ENCODE data around the gene ARCN1.
A peak's percentile ranks its signal among the peaks of the same experiment; 100 is the strongest.

Gene ARCN1

DNA sequence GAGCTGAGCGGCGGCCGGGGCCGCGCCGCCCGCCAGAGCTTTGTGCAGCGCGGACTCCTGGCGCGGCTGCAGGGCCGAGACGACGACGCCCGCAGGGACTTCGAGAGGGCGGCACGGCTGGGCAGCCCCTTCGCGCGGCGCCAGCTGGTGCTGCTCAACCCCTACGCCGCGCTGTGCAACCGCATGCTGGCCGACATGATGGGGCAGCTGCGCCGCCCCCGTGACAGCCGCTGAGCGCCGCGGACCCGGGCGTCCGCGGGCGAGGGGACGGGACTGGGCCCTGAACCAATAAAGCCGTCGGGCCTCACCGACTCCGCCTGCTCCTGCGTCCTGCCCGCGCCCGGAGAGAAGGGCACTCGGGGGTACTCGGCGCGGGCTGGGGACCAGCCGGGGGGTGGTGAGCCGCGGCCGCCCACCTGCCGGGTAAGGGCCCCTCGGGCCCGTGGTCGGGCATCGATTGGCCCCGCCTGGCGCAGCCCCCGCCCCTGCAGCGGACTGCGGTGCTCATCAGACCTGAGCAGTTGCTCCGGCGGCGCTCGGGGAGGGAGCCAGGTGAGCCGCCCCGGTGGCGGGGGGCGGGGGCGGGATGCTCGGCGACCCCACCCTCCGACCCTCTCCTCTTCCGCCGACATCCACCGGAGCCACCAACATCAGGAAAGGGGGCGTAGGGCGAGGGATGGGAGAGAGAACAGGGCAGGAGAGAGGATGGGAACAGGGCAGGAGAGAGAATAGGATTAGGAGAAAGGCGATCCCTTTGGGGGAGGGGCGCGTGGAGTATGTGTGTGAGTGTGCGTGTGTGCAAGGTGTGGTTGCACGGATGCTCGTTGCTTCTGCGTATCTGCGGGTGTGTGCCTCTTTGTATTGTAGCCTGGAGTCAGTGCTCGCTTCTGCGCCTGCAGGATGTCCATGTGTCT is 41.3 kb upstream of the ARCN1 start, which contains the start of gene TMEM25:
TSS of gene TMEM25 (plus strand) at position 510 of the 914 bp plus-strand sequence. CDS start 610 bp downstream, outside the sequence.
- Histone ChIP-seq H3K27ac (peak within 1 kb of the TSS; percentile 63), H3K9me3 (ENCODE audit: control insufficient read depth, low read length) (no peaks in the 10 kb centered on the region), H3K4me2 (ENCODE audit: low read length) (peak within 1 kb of the TSS; percentile 66), H3K4me1 (peaks cover 9% of the 10 kb centered on the region), H3K4me3 (ENCODE audit: low read depth, low read length) (peak within 1 kb of the TSS; percentile 65), H3K36me3 (ENCODE audit: control insufficient read depth, insufficient read depth, low read length) (no peaks in the 10 kb centered on the region), H3K9ac (no peak within 1 kb of the TSS), H3K27me3 (ENCODE audit: control insufficient read depth, insufficient read depth, low read length) (no peaks in the 10 kb centered on the region), H3K79me2 (no peaks in the 10 kb centered on the region), H2AFZ (peak within 1 kb of the TSS; percentile 81)
- TF ChIP-seq, protein P1, sequence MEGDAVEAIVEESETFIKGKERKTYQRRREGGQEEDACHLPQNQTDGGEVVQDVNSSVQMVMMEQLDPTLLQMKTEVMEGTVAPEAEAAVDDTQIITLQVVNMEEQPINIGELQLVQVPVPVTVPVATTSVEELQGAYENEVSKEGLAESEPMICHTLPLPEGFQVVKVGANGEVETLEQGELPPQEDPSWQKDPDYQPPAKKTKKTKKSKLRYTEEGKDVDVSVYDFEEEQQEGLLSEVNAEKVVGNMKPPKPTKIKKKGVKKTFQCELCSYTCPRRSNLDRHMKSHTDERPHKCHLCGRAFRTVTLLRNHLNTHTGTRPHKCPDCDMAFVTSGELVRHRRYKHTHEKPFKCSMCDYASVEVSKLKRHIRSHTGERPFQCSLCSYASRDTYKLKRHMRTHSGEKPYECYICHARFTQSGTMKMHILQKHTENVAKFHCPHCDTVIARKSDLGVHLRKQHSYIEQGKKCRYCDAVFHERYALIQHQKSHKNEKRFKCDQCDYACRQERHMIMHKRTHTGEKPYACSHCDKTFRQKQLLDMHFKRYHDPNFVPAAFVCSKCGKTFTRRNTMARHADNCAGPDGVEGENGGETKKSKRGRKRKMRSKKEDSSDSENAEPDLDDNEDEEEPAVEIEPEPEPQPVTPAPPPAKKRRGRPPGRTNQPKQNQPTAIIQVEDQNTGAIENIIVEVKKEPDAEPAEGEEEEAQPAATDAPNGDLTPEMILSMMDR (IDR thresholded peaks at IDR 0.05) = no peak

GRCh38 chr11:118531597-118532084 is 40.6 kb upstream of the ARCN1 start:
- TF ChIP-seq, protein P1 (IDR thresholded peaks at IDR 0.05) = no peak
- H3K4me3 ChIP-seq (ENCODE audit: low read depth, low read length) = peak overlapping the region; percentile 65
- H3K79me2 ChIP-seq = no peaks in the 10 kb centered on the region
- H3K4me1 ChIP-seq = peaks cover 9% of the 10 kb centered on the region
- peak overlapping the region; percentile 63 for H3K27ac ChIP-seq
- H3K9ac ChIP-seq = no peak overlapping the region
- H3K9me3 ChIP-seq (ENCODE audit: control insufficient read depth, low read length) = no peaks in the 10 kb centered on the region
- H3K36me3 ChIP-seq (ENCODE audit: control insufficient read depth, insufficient read depth, low read length) = no peaks in the 10 kb centered on the region
- no peaks in the 10 kb centered on the region for H3K27me3 ChIP-seq (ENCODE audit: control insufficient read depth, insufficient read depth, low read length)
- peak overlapping the region; percentile 66 for H3K4me2 ChIP-seq (ENCODE audit: low read length)
- H2AFZ ChIP-seq = peak overlapping the region; percentile 81

- no peaks in the 10 kb centered on the region for H3K27me3 ChIP-seq (ENCODE audit: control insufficient read depth, insufficient read depth, low read length)
- H3K27ac ChIP-seq = peak overlapping the region; percentile 63
- H3K9me3 ChIP-seq (ENCODE audit: control insufficient read depth, low read length) = no peaks in the 10 kb centered on the region
- no peak overlapping the region for H2AFZ ChIP-seq
- H3K4me2 ChIP-seq (ENCODE audit: low read length) = peak overlapping the region; percentile 66
- H3K36me3 ChIP-seq (ENCODE audit: control insufficient read depth, insufficient read depth, low read length) = no peaks in the 10 kb centered on the region
- H3K9ac ChIP-seq = no peak overlapping the region
- TF ChIP-seq, protein P1 (IDR thresholded peaks at IDR 0.05) = no peak
- no peak overlapping the region for H3K4me3 ChIP-seq (ENCODE audit: low read depth, low read length)
- H3K4me1 ChIP-seq = peaks cover 7% of the 10 kb centered on the region
- no peaks in the 10 kb centered on the region for H3K79me2 ChIP-seq
Observed at GRCh38 chr11:118532091-118532490, 40.1 kb upstream of the ARCN1 start.

DNA sequence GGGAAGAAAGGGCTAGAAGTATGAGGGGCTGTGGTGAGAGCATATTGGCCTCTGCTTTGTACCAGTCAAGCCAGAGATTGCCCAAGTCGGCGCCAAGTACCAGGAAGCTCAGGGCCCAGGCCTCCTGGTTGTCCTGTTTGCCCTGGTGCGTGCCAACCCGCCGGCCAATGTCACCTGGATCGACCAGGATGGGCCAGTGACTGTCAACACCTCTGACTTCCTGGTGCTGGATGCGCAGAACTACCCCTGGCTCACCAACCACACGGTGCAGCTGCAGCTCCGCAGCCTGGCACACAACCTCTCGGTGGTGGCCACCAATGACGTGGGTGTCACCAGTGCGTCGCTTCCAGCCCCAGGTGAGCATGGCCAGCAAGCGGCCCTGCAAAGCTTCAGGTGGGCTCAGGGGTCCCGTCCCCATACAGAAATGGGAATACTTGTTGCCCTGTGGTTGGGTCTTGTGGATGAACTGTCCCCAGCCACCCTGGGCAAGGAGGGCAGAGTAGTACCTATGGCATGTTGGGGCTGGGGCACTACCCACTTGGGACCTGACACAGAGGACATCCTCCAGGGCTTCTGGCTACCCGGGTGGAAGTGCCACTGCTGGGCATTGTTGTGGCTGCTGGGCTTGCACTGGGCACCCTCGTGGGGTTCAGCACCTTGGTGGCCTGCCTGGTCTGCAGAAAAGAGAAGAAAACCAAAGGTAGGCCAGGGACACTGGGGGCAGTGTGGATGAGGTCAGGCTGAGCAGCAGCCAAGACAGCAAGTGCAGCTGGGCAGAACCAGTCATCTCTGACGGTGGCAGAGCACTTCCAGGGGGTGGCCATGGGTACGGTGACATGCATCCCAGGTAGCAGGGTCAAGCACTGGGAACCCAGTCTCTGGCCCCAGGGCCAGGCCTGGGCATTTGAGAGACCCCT is 39.1 kb upstream of the ARCN1 start:
- Histone ChIP-seq H3K4me1 (peaks cover 6% of the 10 kb centered on the region), H3K36me3 (ENCODE audit: control insufficient read depth, insufficient read depth, low read length) (no peaks in the 10 kb centered on the region), H3K4me3 (ENCODE audit: low read depth, low read length) (no peak overlapping the region), H2AFZ (no peak overlapping the region), H3K27ac (no peak overlapping the region), H3K79me2 (no peaks in the 10 kb centered on the region), H3K9ac (no peak overlapping the region), H3K4me2 (ENCODE audit: low read length) (no peak overlapping the region), H3K9me3 (ENCODE audit: control insufficient read depth, low read length) (no peaks in the 10 kb centered on the region), H3K27me3 (ENCODE audit: control insufficient read depth, insufficient read depth, low read length) (no peaks in the 10 kb centered on the region)
- TF ChIP-seq, protein P1 (IDR thresholded peaks at IDR 0.05) = no peak
